HG03159 (cell line): Measurements from ENCODE around the gene EHMT2.
"Not testable (repeated sequence)": the region's sequence is repeated elsewhere in the genome, so short reads cannot be mapped to it uniquely, and the experiment has no call there.

Source experiments
- ATAC-seq: cut with Tn5 transposase; IDR thresholded peaks from one replicate; pipeline ENCODE4 v1.9.1; 2021; ENCODE audit warnings: mild to moderate bottlenecking, moderate library complexity; ENCODE audit not compliant: unreplicated experiment

EHMT2 gene

DNA sequence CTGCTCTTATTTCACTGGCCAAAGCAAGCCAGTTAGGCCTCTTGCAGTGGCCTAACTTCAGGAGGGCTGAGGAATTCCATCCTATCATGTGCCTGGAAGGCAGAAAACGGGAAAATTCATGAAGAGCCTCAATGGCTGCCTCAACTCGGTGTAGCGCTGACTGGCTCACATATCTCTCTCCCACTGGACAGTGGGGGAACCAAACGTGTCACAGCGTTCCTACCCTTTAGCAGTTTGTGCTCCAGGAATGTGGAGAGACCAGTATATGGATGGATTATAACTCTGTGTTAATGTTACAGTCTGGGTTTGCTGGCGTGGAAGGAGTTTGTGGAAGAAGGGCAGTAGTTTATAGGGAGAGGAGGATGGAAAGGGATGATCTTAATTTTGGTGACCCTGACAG is 18.3 kb upstream of the EHMT2 start:
- ATAC-seq = no peak

DNA sequence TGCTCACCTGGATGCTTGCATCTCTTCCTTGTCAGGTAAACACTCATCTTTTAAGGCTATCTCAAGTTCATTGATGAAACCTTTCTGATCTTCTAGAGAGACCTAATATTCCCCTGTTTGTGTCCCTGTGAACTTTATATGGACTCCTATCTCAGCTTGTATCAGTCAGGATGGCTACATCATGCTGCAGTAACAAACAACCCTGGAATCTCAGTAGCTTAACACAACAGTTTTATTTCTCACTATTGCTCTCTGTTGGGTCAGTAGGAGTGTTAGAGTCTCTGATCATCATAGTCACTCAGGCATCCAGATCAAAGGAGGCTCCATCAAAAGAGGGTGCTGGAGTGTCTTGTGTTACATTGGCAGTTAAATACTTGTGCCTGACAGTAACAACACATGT is 17.9 kb upstream of the EHMT2 start:
- ATAC-seq = no peak

- ATAC-seq = no peak
Observed at GRCh38 chr6:31911826-31912585, 14.5 kb upstream of the EHMT2 start.

GRCh38 chr6:31909298-31909697 is 11.8 kb upstream of the EHMT2 start:
- not testable (repeated sequence) for ATAC-seq

GRCh38 chr6:31908791-31909190 is 11.3 kb upstream of the EHMT2 start:
- no peak for ATAC-seq

- not testable (repeated sequence) for ATAC-seq
Observed at GRCh38 chr6:31908255-31908654, 10.8 kb upstream of the EHMT2 start.

- ATAC-seq = no peak
Observed at GRCh38 chr6:31907158-31907813, 9.8 kb upstream of the EHMT2 start.

DNA sequence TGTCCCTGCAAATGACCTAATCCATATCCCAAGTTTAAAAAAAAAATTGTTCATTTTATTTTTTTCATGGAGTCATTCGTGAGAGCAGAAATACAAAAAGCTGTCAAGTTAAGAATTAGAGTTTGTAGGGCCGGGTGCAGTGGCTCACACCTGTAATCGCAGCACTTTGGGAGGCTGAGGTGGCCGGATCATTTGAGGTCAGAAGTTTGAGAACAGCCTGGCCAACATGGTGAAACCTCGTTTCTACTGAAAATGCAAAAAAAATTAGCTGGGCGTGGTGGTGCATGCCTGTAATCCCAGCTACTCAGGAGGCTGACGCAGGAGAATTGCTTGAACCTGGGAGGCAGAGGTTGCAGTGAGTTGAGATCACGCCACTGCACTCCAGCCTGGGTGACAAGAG is 9.2 kb upstream of the EHMT2 start:
- ATAC-seq = not testable (repeated sequence)

DNA sequence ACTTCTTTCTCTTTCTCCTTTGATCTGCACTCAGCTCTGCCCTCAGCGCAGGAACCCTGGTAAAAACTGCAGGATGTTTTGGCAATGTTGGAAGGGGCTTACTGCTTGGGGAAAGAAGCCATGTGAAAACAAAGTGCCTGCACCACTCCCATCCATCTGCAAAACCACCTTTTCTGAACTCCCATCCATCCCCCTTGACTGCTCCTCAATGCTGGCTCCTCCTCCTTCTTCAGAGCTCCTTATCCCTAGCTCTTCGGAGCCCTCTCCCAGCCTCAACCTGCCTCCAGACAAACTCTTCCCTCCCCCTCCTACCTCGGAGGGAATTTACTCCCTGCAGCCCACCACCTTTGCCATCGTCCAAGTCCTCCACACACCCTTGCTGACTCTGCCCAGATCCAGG is 8.6 kb upstream of the EHMT2 start:
- ATAC-seq = no peak

GRCh38 chr6:31905041-31905440 is 7.5 kb upstream of the EHMT2 start:
- no peak for ATAC-seq

- ATAC-seq = no peak
Observed at GRCh38 chr6:31903957-31904356, 6.5 kb upstream of the EHMT2 start.

DNA sequence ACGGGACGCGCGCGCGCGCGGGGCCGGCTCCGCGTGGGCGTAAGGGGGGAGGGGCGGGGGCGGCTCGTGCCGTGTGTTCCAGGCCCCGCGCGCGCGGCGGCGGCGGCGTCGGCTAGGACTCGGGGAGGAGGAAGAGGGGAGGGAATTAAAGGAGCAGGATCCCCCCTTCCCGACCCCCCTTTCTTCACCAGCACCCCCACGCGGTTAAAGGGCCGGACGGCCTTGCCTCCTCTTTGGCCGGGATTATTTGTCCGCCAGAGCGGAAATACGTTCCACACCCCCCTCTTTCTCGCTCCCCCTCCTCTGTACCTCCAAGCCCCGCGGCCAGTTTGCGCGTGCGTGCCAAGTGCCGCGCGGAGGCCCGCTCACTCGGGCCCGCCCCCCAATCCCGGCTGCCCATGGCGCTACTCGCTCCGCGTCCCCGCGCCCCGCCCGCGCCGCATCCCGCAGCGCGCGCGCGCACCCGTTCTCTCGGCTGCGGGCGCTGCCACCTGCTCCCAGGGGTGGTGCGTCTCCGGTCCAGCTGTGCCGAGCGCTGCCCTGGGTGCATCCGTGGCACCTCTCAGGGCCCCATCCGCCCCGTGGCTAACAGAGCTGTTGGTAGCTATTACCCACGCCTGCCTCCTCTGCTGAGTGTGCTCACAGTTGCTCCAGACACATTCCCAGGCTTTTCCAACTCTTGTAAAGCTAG is 4.6 kb upstream of the EHMT2 start, which contains the start of gene ZBTB12:
ZBTB12 (minus strand) TSS at position 134 of the 691 bp plus-strand sequence. CDS start 781 bp downstream, outside the sequence.
- ATAC-seq = no peak

GRCh38 chr6:31901415-31901952 is 4.0 kb upstream of the EHMT2 start:
- ATAC-seq = no peak

DNA sequence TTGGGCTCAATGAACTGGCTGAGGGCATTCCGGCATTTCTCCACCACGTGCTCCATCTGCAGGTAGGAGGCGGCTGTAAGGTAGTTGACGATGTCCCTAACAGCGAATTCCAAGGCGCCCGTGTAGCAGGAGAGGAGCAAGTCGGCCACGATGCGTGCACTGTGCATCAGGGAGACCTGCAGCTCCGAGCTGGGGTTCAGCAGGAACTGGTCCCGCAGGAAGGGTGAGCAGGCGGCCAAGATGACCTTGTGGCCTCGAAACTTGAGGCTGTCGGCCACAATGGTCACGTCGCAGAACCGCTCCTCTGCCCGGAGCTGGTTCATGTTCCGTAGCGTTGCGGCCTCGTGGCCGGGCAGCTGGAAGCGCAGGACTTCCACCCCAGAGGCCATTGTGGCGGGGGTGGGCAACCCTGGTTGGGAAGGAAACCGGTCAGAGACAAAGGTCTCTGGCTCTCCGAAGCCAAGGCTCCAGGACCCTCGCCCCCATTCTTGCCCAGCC is 3.5 kb upstream of the EHMT2 start:
- no peak for ATAC-seq

GRCh38 chr6:31899882-31900722 is 2.6 kb upstream of the EHMT2 start:
- ATAC-seq = no peak

DNA sequence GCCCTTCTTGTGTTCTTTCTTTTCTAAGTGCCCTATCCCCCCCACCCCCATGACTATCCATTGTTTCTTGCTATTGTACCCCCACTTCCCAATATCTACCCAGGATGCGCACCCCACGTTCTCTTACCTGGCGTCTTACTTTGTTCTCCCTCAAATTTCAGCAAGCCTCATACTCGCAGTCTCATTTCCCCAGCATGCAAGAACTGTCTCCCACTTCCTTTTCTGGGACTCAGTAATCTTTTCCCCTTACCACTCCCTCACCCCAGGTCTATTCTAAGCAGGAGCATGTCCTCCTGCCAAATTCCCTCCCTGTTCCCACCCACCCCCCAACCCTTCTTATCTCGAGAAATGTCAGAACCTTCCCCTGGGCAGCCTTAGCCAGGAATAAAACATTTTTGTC is 1.7 kb upstream of the EHMT2 start:
- no peak for ATAC-seq

DNA sequence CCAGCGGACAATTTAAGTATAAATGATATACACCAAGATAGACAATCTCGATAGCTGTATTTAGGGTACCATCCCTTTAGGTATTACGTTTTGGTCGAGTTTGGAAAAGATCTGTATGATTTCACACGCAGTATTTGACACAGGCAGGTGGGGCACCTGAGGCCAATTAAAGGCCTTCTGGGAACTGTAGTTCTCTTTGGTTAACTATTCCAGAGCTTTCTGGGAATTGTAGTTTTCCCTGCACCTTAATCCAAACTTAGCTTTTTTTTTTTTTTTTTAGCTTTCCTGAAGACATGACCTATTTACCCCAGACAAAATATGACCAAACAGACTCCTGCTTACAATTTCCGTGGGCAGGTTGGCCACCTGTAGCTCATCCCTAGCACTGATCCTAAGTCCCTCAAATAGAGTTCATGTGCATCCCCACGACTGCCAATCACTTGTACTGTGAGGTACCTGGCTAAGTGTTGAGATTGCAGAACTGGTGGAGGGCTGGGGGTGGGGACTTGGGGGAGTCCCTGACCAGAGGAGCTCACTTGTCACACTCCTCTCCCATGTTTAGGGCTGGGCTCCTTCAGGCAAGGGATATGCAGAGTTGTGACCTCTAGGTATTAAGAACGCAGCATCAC is 999 bp upstream of the EHMT2 start:
- no peak for ATAC-seq

GRCh38 chr6:31896856-31897611 is 464 bp downstream of the EHMT2 start:
- ATAC-seq = no peak

- ATAC-seq = no peak
Observed at GRCh38 chr6:31896493-31896855, 1.0 kb downstream of the EHMT2 start.
